ENCODE data around the gene NACA.
"Not testable (repeated sequence)": the region's sequence is repeated elsewhere in the genome, so short reads cannot be mapped to it uniquely, and the experiment has no call there.

NACA gene

DNA sequence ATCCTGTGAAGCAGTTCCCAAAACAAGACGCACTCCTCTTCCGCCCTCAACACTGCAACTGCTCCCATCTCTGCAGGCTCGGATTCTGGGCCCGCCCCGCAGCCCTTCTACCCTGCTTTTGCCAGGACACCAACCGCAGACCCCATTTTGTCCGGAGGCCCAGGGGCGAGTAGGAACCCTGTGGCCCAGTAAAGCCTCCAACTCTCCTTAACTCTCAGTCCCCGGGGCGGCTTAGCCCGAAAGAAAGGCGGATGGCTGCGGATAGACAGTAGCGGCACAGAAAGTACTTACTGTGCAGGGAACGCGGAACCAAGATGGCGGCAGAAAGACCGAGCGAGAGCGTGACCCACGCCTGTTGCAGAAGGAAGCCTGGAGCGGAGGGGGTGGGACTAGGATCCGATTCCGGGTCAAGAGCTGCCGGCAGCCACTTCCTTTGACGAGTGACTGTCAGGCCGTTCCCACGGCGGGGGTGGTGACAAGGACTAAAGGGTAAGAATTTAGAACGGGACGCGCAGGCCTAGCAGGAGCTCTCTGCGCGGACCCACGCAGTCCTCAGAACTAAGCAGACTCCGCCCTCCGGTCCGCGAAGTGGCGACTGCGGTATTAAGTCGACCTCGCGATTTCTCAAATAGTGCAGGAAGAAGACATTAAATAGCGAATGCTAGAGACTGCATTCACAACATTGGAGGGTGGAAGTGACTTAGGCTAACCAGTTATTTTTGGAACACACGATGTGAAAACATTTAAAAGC lies at the start of gene NACA:
Gene NACA, minus strand, starts transcription at position 328 of the 751 bp plus-strand sequence. CDS start 778 bp downstream, outside the sequence.
- DNase-seq = peak; percentile 97

- DNase-seq = no peak
Measured at GRCh38 chr12:56773113-56773512, 48.0 kb upstream of the NACA start.

DNA sequence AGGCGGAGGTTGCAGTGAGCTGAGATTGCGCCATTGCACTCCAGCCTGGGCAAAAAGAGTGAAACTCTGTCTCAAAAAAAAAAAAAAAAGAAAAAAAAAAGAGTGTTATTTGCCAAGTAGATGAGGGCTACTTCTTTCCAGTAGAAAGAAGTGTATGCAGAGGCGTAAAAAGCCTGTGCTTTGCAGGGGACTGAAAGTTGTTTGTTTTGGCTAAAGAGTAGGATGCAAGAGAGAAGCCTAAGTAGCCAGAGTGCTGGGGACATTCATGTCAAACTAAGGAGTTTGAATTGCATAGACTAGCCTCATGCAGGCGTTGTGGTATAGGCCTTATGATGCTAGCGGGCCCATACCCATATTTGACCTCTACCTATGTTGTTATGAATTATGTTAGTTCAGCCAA lies 47.5 kb upstream of the NACA start:
- DNase-seq = no peak

GRCh38 chr12:56769868-56770267 lies 44.8 kb upstream of the NACA start:
- DNase-seq = no peak

DNA sequence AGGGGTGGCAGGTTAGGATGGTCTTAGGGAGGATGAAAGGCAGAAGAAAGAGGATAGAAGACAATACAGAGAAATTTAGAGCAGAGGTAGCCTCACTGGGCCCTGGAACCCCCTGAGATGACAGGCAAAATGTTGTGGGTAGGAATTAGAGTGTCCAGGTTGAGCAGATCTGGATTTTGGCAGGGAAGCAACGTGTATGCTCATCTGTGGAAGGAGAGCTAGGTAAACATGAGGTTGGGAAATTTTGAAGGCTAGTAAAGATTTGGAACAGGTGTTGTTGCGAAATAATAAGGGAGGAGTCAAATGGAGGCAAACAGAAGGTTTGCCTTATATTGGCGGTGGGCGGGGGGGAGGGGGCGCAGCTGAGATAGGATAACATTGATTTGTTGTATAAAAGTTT lies 43.3 kb upstream of the NACA start:
- no peak for DNase-seq

GRCh38 chr12:56766535-56766934 lies 41.4 kb upstream of the NACA start:
- DNase-seq = no peak

DNA sequence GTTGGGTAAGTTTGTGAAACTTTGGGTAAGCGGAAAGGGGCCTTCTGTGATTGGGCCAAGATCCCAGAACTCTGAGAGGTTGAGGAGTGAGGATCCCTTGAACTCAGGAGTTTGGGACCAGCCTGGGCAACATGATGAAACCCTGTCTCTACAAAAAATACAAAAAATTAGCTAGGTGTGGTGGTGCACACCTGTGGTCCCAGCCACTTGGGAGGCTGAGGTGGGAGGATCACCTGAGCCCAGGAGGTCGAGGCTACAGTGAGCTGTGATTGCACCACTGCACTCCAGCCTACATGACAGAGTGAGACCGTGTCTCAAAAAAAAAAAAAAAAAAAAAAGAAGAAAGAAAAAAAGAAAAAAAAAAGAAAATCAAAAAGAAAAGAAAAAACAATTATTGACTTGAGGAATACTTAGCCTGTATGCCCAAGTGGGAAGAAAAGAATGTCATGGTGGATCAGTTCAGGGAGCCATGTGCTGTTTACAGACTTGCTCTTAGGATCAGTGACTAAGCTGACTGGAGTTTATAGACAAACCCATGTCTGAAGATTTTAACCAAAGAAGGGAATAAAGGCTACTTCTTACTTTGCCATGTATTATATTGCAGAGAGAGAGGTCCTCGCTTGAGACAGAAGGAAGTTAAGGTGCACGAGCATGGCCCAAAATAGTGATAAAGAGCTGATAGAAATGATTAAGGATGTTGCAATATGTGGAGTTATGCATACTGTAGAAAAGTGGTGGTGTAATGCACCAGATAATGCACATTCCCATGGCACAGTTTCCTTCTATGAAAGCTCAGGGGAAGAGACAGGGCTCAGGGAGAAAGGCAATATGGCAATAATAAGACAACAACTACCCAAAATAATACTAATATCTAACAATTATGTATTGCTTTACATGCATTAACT lies 38.9 kb upstream of the NACA start:
- no peak for DNase-seq

DNA sequence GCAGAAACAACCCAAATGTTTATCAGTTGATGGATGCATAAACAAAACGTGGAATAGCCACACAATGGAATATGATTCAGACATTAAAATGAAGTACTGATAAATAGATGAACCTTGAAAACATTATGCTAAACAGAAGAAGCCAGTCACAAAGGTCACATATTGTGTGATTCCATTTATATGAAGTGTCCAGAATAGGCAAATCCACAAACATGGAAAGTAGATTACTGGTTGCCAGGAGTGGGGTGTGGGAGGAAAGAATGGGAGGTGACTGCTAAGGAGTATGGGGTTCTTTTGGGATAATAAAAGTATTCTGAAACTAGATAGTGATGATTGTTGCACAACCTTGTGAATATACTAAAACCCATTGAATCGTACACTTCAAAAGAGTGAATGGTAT lies 36.7 kb upstream of the NACA start:
- DNase-seq = no peak

DNA sequence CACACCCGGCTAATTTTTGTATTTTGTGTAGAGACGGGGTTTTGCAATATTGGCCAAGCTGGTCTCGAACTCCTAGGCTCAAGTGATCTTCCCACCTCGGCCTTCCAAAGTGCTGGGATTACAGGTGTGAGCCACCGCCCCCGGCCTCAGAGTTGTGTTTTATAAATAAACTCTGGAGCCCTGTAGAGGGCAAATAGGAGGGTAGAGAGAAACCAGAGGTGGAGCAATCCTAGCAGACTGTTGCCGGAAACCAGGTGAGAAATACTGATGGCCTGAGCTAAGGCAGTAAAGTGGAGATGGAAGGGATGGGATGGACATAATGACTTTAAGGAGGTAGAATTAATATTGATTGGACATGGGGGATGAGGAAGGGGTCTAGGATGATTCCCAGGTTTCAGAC lies 35.4 kb upstream of the NACA start:
- no peak for DNase-seq

DNA sequence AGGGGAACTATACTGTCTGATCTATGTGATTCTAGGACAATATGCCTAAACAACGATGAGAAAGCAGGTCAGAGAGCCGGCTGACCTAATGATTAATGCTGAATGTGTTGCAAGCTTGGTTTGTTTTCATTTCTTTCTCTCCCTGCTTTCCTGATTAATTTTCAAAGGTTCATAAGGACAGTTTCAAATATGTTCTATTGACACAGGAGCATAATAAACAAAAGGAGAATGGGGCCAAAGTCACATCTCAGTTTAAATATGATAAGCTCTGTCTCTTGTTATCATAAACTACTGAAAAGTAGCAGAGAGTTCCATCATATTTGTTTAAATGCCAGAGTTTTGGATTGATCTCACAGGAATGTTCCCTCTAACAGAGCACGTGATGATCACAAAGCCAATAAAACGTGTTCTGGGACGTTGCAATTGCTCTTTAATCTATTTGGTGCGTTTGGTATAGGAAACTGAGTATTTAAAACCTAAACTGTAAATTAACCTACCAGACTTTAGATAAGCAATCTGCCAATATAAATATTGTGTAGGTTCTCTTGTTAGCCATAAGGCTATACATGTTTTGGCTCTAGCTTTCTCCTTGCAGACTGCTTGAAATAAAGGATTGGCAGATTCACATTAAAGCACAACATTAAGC lies 34.3 kb upstream of the NACA start:
- DNase-seq = no peak

GRCh38 chr12:56758728-56759262 lies 33.7 kb upstream of the NACA start:
- DNase-seq = no peak

DNA sequence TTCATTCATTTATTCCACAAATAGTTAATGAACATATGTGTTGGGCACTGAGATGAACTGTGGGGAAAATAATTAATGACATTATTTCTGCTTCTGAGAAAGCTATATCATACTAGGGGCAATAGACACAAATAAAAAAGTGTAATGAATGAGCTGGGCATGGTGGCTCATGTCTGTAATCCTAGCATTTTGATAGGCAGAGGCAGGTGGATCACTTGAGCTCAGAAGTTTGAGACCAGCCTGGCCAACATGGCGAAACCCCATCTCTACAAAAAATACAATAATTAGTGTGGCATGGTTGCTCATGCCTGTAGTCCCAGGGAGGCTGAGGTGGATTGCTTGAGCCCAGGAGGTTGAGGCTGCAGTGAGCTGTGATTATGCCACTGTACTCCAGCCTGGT lies 32.9 kb upstream of the NACA start:
- not testable (repeated sequence) for DNase-seq

DNA sequence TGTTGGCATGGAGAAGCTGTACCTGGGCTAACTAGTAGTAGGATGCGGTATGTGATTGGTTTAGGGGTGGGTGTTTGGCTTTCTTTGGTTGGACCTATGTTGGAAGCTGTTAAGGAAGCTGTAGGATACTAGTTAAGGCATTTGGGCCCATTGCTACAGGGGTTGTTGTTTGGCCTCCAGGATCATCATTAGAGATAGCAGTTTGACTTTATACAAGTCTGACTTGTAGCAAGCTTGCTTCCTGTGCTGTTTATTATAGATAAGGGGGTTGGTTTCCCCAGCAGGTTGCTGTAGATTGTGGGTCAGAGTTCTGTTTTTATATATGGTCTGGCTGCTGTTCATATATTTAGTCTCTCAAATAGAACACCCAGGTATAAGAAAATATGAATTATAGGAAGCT lies 28.5 kb upstream of the NACA start:
- DNase-seq = no peak

DNA sequence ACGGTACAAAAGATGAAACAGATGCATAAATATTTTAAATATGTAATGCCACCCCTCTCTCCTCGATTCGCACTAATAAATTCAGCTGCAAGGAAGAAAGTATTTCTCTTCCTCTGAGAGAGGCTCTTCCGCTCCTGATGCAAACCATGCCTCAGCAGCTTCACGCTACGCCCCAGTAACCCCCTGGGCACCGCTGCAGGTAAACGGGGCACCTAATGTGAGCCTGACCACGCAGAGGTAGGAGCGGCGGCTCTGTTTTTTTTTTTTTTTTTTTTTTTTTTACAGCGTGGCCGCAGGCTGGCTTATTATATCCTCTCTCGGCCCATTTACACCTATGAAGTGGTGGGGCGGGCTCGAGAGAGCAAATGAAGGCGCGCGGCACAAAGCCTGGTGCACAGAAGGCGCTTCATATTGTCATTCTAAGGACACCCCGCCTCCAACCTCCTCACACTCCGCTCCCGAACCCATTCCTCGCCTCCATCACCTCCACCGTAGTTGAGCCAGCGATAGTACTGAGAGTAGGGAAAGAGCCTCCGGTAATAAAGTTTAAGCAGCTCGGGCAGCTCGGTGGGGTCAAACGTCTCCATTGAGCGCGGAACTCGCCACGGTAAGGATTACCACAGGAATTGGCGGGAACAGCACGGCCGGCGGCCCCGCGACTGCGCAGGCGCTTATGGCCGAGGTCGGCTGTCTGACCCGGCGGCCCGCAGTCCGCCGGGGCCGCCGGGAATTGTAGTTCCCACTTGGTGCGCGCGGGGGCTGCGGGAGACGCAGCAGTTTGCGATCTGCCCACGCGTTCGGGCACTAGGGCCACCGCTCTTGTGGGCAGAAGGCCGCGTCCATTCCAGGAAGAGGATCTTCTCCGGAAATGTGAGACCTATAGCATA lies 26.9 kb upstream of the NACA start, which contains the start of gene PRIM1:
Gene PRIM1, minus strand, starts transcription at position 612 of the 887 bp plus-strand sequence. Its CDS starts 25 bp downstream, at position 587.
- peak; percentile 95 for DNase-seq

GRCh38 chr12:56750596-56750995 lies 25.5 kb upstream of the NACA start:
- DNase-seq = not testable (repeated sequence)

GRCh38 chr12:56749853-56750252 lies 24.8 kb upstream of the NACA start:
- no peak for DNase-seq

DNA sequence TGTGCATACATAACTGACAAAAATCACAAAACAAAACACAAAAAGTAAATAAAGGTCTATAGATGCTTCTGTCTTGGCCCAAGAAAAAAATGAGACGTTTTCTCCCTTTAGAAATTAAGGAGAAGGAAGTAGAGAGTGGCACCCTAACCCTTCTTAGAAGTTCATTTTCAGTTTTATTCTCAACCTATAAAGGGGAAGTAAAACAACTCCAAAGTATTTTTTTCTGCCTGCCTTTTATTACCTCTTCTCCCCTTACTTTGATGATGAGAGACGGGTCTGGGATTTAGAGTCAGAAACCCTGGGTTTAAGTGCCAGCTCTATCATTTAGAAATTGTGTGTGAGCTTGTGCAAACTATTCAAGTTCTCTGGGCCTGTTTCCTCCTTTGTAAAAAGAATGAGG lies 24.3 kb upstream of the NACA start:
- no peak for DNase-seq

GRCh38 chr12:56728139-56728861 lies 3.2 kb upstream of the NACA start:
- DNase-seq = no peak

DNA sequence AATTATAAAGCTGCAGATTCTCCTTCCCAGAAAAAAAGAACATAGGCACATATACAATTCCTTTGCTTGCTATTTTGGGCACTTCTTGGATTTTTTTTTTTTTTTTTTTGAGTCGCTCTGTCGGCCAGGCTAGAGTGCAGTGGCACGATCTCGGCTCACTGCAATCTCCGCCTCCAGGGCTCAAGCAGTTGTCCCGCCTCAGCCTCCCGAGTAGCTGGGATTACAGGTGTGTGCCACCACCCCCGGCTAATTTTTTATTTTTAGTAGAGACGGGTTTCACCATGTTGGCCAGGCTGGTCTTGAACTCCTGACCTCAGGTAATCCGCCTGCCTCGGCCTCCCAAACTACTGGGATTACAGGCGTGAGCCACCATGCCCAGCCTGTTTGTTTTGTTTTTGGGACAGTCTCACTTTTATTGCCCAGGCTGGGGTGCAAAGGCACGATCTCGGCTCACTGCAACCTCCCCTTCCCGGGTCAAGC lies 1.1 kb upstream of the NACA start:
- not testable (repeated sequence) for DNase-seq

GRCh38 chr12:56725723-56726102 lies 614 bp upstream of the NACA start:
- no peak for DNase-seq

DNA sequence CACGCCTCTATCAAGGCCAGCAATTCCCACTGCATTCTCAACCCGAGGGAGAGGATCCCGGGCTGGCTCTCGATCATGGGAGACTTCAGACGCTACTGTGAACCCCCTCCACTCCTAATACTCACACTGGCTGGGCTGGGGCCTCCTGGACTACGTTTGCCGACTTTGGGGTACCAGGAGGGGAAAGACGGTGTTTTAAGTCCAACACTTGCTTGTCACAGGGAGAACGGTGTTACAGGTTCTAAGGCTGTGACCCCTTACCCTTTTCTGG lies 463 bp downstream of the NACA start:
- no peak for DNase-seq
